CD14-positive monocyte (primary cell): ENCODE data around the gene RAB6A. TPM values are rescaled to one million over a fixed set of nuclear protein-coding genes. Genes with fewer than 3 reads are reported as not detected.

Experiments
- DNase-seq, 3 donors: peaks; one replicate each; pipeline ENCODE4 v3.0.0-alpha.2; 2011 to 2022
- H2AFZ ChIP-seq: 2 replicates; pipeline ENCODE4 v1.6.0; 2012; ENCODE audit warnings: mild to moderate bottlenecking, low read depth, low read length, inconsistent platforms; ENCODE audit not compliant: insufficient read depth, poor library complexity, severe bottlenecking
- H3K27ac ChIP-seq, 2 donors: 1 replicate in 1 of 2; 2 replicates in 1 of 2; pipeline ENCODE4 v1.5.1; 2012 to 2013; ENCODE audit warnings: low read length in 2 of 2, control low read depth in 1 of 2, inconsistent platforms in 1 of 2, low read depth in 1 of 2, mild to moderate bottlenecking in 1 of 2
- H3K27me3 ChIP-seq, 2 donors: one replicate each; pipeline versions ENCODE4 v1.6.0 to v1.6.1; 2011 to 2013; ENCODE audit warnings: low read length in 2 of 2; ENCODE audit not compliant: control insufficient read depth in 2 of 2, insufficient read depth in 2 of 2
- H3K36me3 ChIP-seq, 2 donors: replicated peaks in 1 of 2; 1 replicate in 1 of 2; 2 replicates in 1 of 2; pipeline versions ENCODE4 v1.5.1 to v1.6.1; 2012 to 2013; ENCODE audit warnings: low read length in 2 of 2, control low read depth in 1 of 2, inconsistent platforms in 1 of 2, mild to moderate bottlenecking in 1 of 2; ENCODE audit not compliant: insufficient read depth in 2 of 2, control insufficient read depth in 1 of 2
- H3K4me1 ChIP-seq, 2 donors: 1 replicate in 1 of 2; 2 replicates in 1 of 2; pipeline versions ENCODE4 v1.5.1 to v1.6.1; 2012 to 2013; ENCODE audit warnings: low read length in 2 of 2, control low read depth in 1 of 2, inconsistent platforms in 1 of 2, mild to moderate bottlenecking in 1 of 2, moderate library complexity in 1 of 2; ENCODE audit not compliant: insufficient read depth in 2 of 2, control insufficient read depth in 1 of 2
- H3K4me2 ChIP-seq: replicated peaks from 2 replicates; pipeline ENCODE3; 2012; ENCODE audit warnings: low read length, moderate library complexity, mild to moderate bottlenecking; ENCODE audit not compliant: poor library complexity, severe bottlenecking; ENCODE audit errors: extremely low read depth
- H3K4me3 ChIP-seq, 3 experiments: fragments of 200-600 bp in 1 of 3; sonication (generic) in 1 of 3; replicated peaks in 1 of 3; 1 replicate in 2 of 3; 2 replicates in 1 of 3; pipeline ENCODE4 v1.5.1; 2011 to 2013; ENCODE audit warnings: low read length in 3 of 3, mild to moderate bottlenecking in 3 of 3, control low read depth in 2 of 3, low read depth in 2 of 3, inconsistent platforms in 1 of 3, moderate library complexity in 1 of 3
- H3K79me2 ChIP-seq: 2 replicates; pipeline ENCODE4 v1.6.0; 2012; ENCODE audit warnings: mild to moderate bottlenecking, control low read depth, inconsistent platforms, low read length, moderate library complexity; ENCODE audit not compliant: insufficient read depth
- H3K9ac ChIP-seq: 2 replicates; pipeline ENCODE4 v1.6.0; 2017; ENCODE audit warnings: low read length, mild to moderate bottlenecking; ENCODE audit not compliant: insufficient read depth, poor library complexity, severe bottlenecking
- H3K9me3 ChIP-seq, 2 donors: replicated peaks in 1 of 2; 1 replicate in 1 of 2; 2 replicates in 1 of 2; pipeline versions ENCODE4 v1.5.1 to v1.6.1; 2012 to 2013; ENCODE audit warnings: low read length in 2 of 2, control low read depth in 1 of 2; ENCODE audit not compliant: control insufficient read depth in 1 of 2, insufficient read depth in 1 of 2
- H4K20me1 ChIP-seq: 2 replicates; pipeline ENCODE4 v1.6.0; 2012; ENCODE audit warnings: mild to moderate bottlenecking, low read length, control low read depth, moderate library complexity; ENCODE audit not compliant: insufficient read depth
- H3K27ac Mint-ChIP-seq, 7 donors: one replicate each; pipeline ENCODE4 v1.8.0; 2020; ENCODE audit warnings: mild to moderate bottlenecking in 7 of 7, mixed read lengths in 7 of 7, moderate library complexity in 6 of 7, inconsistent platforms in 2 of 7
- H3K27me3 Mint-ChIP-seq, 3 donors: one replicate each; pipeline ENCODE4 v1.8.0; 2021 to 2022; ENCODE audit warnings: low read depth in 3 of 3, mild to moderate bottlenecking in 3 of 3, mixed read lengths in 3 of 3, moderate library complexity in 3 of 3, inconsistent platforms in 1 of 3
- H3K36me3 Mint-ChIP-seq, 2 donors: one replicate each; pipeline ENCODE4 v1.8.0; 2020; ENCODE audit warnings: mixed read lengths in 2 of 2, inconsistent platforms in 1 of 2, mild to moderate bottlenecking in 1 of 2
- H3K4me1 Mint-ChIP-seq: one replicate; pipeline ENCODE4 v1.8.0; 2020; ENCODE audit warnings: mild to moderate bottlenecking, mixed read lengths
- H3K4me3 Mint-ChIP-seq, 2 donors: one replicate each; pipeline ENCODE4 v1.8.0; 2020; ENCODE audit warnings: mild to moderate bottlenecking in 2 of 2, mixed read lengths in 2 of 2, moderate library complexity in 1 of 2
- H3K9me3 Mint-ChIP-seq, 7 donors: one replicate each; pipeline ENCODE4 v1.8.0; 2020 to 2022; ENCODE audit warnings: mixed read lengths in 7 of 7, mild to moderate bottlenecking in 6 of 7, moderate library complexity in 6 of 7, inconsistent platforms in 2 of 7
- WGBS: methylation state at CpG from one replicate; pipeline ENCODE4 v1.1.5; 2013; ENCODE audit warnings: missing lambda C conversion rate; ENCODE audit not compliant: insufficient coverage; 5-methylcytosine and 5-hydroxymethylcytosine counted together
- intact Hi-C, 2 donors: fragments of 100-400 bp; cut with micrococcal nuclease; formaldehyde crosslinking; loops; one replicate each; pipeline versions ENCODE4 v1.15.0 to v1.15.1; 2023
- polyA plus RNA-seq, 3 donors: library from polyadenylated mRNA; depleted of rRNA in 1 of 3; unstranded in 2 of 3; stranded (reverse) in 1 of 3; fragments of 300-500 nt in 2 of 3; fragments of >200 nt in 1 of 3; fragmentation: Illumina TruSeq in 2 of 3; gene quantifications; 1 replicate in 2 of 3; 2 replicates in 1 of 3; pipeline ENCODE4 v1.2.3, GENCODE V29; 2012 to 2021
- TF ChIP-seq, protein P1 (sequence below): fragments of 200-600 bp; IDR thresholded peaks from one replicate; pipeline ENCODE4 v1.8.0; 2022; ENCODE audit warnings: antibody characterized with exemption, mild to moderate bottlenecking

Gene RAB6A
- polyA plus RNA-seq, 3 donors: 38.3 to 91.3 (median 78.6) TPM

DNA sequence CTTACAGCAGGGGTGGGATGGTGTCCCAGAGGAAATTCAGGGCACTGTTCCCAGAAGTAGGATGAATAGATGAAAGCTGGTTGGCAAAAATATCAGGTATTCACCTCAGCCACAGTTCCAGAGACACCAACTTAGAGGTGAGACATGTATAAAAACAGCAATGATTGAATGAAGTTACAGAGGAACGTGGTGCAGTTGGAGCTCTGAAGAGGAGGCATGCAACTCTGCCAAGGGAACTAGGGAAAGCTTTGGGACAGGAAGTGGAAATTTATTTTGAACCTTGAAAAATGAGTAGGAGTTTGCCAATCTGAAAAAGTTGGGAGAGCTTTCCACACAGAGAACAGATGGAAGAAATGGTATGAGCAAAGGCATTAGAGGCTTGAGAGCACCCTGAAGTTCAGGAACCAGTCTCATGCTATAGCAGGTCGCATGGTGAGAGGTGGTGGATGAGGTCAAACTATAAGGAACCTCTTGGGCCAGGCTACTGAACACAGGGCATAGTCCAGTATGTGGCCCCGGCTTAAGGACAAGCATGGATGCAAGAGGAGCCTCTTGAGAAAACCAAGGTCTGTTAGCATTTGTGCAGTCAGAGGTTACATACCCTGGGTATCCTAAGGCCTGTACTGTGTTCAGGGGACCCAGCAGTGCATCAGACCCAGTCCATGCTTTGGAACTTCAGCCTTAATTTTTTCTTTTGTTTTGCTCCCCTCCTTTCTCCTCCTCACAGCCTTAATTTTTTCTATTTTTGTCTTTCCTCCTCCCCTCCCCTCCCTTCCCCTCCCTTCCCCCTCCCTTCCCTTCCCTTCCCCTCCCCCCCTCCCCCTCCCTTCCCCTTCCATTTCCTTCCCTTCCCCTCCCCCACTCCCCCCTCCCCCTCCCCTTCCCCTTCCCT is 97.0 kb downstream of the RAB6A start:
- peaks cover 0 to 12% of the 10 kb centered on the region in 2 donors for H3K27me3 ChIP-seq
- Mint-ChIP-seq H3K4me1 (peaks cover 33% of the 10 kb centered on the region), H3K9me3 (no peaks in the 10 kb centered on the region), H3K27ac (peak overlapping the region in 1 of 7 donors; percentile 55), H3K27me3 (peaks cover 17 to 20% (median 18%) of the 10 kb centered on the region in 3 donors), H3K36me3 (peaks cover 0 to 4% of the 10 kb centered on the region in 2 donors), H3K4me3 (no peak overlapping the region)
- no peaks in the 10 kb centered on the region for H3K79me2 ChIP-seq
- TF ChIP-seq, protein P1, sequence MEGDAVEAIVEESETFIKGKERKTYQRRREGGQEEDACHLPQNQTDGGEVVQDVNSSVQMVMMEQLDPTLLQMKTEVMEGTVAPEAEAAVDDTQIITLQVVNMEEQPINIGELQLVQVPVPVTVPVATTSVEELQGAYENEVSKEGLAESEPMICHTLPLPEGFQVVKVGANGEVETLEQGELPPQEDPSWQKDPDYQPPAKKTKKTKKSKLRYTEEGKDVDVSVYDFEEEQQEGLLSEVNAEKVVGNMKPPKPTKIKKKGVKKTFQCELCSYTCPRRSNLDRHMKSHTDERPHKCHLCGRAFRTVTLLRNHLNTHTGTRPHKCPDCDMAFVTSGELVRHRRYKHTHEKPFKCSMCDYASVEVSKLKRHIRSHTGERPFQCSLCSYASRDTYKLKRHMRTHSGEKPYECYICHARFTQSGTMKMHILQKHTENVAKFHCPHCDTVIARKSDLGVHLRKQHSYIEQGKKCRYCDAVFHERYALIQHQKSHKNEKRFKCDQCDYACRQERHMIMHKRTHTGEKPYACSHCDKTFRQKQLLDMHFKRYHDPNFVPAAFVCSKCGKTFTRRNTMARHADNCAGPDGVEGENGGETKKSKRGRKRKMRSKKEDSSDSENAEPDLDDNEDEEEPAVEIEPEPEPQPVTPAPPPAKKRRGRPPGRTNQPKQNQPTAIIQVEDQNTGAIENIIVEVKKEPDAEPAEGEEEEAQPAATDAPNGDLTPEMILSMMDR: no peak
- no peaks in the 10 kb centered on the region for H3K9me3 ChIP-seq
- intact Hi-C loops: loop anchor here in 1 of 2 donors (5.0 kb wide), 1 partner anchor 312 kb away; no protein-coding TSS in a partner anchor
- no peaks in the 10 kb centered on the region for H3K36me3 ChIP-seq
- no peak overlapping the region for H3K4me3 ChIP-seq
- DNase-seq: no peak
- no peak overlapping the region for H3K4me2 ChIP-seq
- no peak overlapping the region for H3K27ac ChIP-seq
- WGBS: 89% methylated on average over 3 of the region's 3 CpGs
- H3K4me1 ChIP-seq: peaks cover 23 to 28% of the 10 kb centered on the region in 2 donors
- H3K9ac ChIP-seq: no peak overlapping the region
- H4K20me1 ChIP-seq: no peaks in the 10 kb centered on the region
- no peak overlapping the region for H2AFZ ChIP-seq

DNA sequence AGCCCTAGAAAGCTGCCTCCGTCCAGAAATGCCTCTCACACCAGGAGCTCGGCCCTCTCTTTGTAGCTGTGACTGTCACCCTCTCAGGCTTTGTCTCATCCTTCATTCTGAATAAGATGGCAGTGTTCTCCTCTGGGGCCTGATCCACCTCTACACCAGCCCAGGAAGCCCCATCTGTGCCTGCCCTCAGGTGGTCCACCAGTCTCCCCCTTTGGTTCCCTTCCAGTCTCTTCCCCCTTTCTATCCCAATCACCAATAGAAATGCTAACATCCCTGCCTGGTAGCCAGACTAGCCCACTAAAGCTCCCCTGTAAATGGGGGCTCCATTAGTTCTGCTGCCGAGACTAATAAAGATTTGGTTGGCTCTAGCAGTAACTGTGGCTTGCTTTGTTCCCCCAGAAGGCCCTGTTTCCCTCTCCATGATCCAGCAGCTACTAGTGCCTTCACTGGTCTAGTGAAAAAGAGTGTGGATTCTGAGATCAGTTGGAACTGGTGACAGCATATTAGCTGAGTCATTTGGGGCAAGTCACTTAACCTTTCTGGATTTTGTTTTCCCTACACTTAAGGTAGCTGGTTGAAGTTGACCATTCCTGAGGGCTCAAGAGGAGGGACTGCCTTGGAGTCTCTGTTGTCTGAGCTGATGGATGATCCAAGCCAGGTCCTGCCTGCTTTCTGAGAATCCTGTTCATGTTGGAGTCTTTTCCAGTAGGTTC is 98.3 kb downstream of the RAB6A start:
- Histone ChIP-seq H3K4me3 (no peak overlapping the region), H3K79me2 (no peaks in the 10 kb centered on the region), H3K4me1 (peaks cover 23 to 28% of the 10 kb centered on the region in 2 donors), H3K27me3 (peaks cover 0 to 12% of the 10 kb centered on the region in 2 donors), H3K36me3 (no peaks in the 10 kb centered on the region), H2AFZ (no peak overlapping the region), H3K4me2 (no peak overlapping the region), H3K9me3 (no peaks in the 10 kb centered on the region), H3K9ac (no peak overlapping the region), H4K20me1 (no peaks in the 10 kb centered on the region), H3K27ac (no peak overlapping the region)
- Mint-ChIP-seq H3K36me3 (peaks cover 0 to 4% of the 10 kb centered on the region in 2 donors), H3K4me1 (peaks cover 33% of the 10 kb centered on the region), H3K4me3 (no peak overlapping the region), H3K27ac (no peak overlapping the region), H3K27me3 (peaks cover 17 to 24% (median 18%) of the 10 kb centered on the region in 3 donors), H3K9me3 (no peaks in the 10 kb centered on the region)
- 94% methylated on average over 2 of the region's 3 CpGs for WGBS
- intact Hi-C loops: loop anchor here in 1 of 2 donors (5.0 kb wide), 1 partner anchor 310 kb away; no protein-coding TSS in a partner anchor
- TF ChIP-seq, protein P1: no peak
- no peak for DNase-seq
